Breast epithelium (tissue), 3 donors: ENCODE measurements around the gene PANK3.

Experiments used
- CTCF ChIP-seq, 3 donors: fragments of 450-650 bp; IDR thresholded peaks; one replicate each; pipeline ENCODE4 v1.5.1; 2016 to 2017; ENCODE audit warnings: antibody characterized with exemption in 3 of 3, mild to moderate bottlenecking in 3 of 3, moderate library complexity in 3 of 3
- POLR2A ChIP-seq: fragments of 450-650 bp; IDR thresholded peaks from one replicate; pipeline ENCODE4 v1.6.1; 2016; ENCODE audit warnings: antibody characterized with exemption, mild to moderate bottlenecking, moderate library complexity

GRCh38 chr5:168570490-168571328 is 8.5 kb downstream of the PANK3 start:
- no peak for TF ChIP-seq CTCF (IDR thresholded peaks at IDR 0.05)
- no peak for TF ChIP-seq POLR2A
